Measurements from ENCODE around the gene MBNL2.
A peak's percentile ranks its signal among the peaks of the same experiment; 100 is the strongest.

MBNL2 gene

GRCh38 chr13:97307882-97308624, 85.9 kb downstream of the MBNL2 start:
- Histone ChIP-seq H3K27me3 (no peaks in the 10 kb centered on the region), H3K4me1 (peaks cover 31% of the 10 kb centered on the region), H3K36me3 (no peaks in the 10 kb centered on the region), H3K4me3 (ENCODE audit: low read depth, low read length) (no peak overlapping the region), H3K9me3 (no peaks in the 10 kb centered on the region)
- DNase-seq: peak; percentile 72
- TF ChIP-seq CTCF (IDR thresholded peaks at IDR 0.05; ENCODE audit: low read depth, low read length): no peak

GRCh38 chr13:97308735-97309429, 86.7 kb downstream of the MBNL2 start:
- no peaks in the 10 kb centered on the region for H3K36me3 ChIP-seq
- H3K4me1 ChIP-seq: peaks cover 31% of the 10 kb centered on the region
- no peaks in the 10 kb centered on the region for H3K27me3 ChIP-seq
- no peak for TF ChIP-seq CTCF (IDR thresholded peaks at IDR 0.05; ENCODE audit: low read depth, low read length)
- DNase-seq: no peak
- H3K9me3 ChIP-seq: no peaks in the 10 kb centered on the region
- H3K4me3 ChIP-seq (ENCODE audit: low read depth, low read length): no peak overlapping the region

GRCh38 chr13:97310809-97311436, 88.8 kb downstream of the MBNL2 start:
- H3K9me3 ChIP-seq: no peaks in the 10 kb centered on the region
- no peak overlapping the region for H3K4me3 ChIP-seq (ENCODE audit: low read depth, low read length)
- DNase-seq: no peak
- no peaks in the 10 kb centered on the region for H3K27me3 ChIP-seq
- no peak for TF ChIP-seq CTCF (IDR thresholded peaks at IDR 0.05; ENCODE audit: low read depth, low read length)
- H3K4me1 ChIP-seq: peaks cover 31% of the 10 kb centered on the region
- H3K36me3 ChIP-seq: no peaks in the 10 kb centered on the region

- no peaks in the 10 kb centered on the region for H3K36me3 ChIP-seq
- no peaks in the 10 kb centered on the region for H3K27me3 ChIP-seq
- no peaks in the 10 kb centered on the region for H3K9me3 ChIP-seq
- no peak for DNase-seq
- no peak overlapping the region for H3K4me3 ChIP-seq (ENCODE audit: low read depth, low read length)
- no peak for TF ChIP-seq CTCF (IDR thresholded peaks at IDR 0.05; ENCODE audit: low read depth, low read length)
- H3K4me1 ChIP-seq: peaks cover 23% of the 10 kb centered on the region
Measured at GRCh38 chr13:97311956-97312355, 89.8 kb downstream of the MBNL2 start.

- Histone ChIP-seq H3K4me3 (ENCODE audit: low read depth, low read length) (no peak overlapping the region), H3K4me1 (peaks cover 11% of the 10 kb centered on the region), H3K27me3 (no peaks in the 10 kb centered on the region), H3K36me3 (no peaks in the 10 kb centered on the region), H3K9me3 (no peaks in the 10 kb centered on the region)
- DNase-seq: no peak
- no peak for TF ChIP-seq CTCF (IDR thresholded peaks at IDR 0.05; ENCODE audit: low read depth, low read length)
Measured at GRCh38 chr13:97313551-97314260, 91.6 kb downstream of the MBNL2 start.
